HepG2 (cell line): ENCODE results near the gene CYP17A1. TPM values are rescaled to one million over a fixed set of nuclear protein-coding genes. Genes with fewer than 3 reads are reported as not detected.

Experiments used
- BRCA1 ChIP-seq: sonication (generic); formaldehyde crosslinking; IDR thresholded peaks from 2 replicates; pipeline ENCODE4 v1.4.0; 2020; ENCODE audit warnings: missing genetic modification reagents
- CEBPG ChIP-seq: IDR thresholded peaks from 2 replicates; pipeline ENCODE4 v1.6.1; 2016
- CREB1 ChIP-seq, 2 experiments: fragments of 450-650 bp in 1 of 2; IDR thresholded peaks; 2 replicates each; pipeline ENCODE4 v1.6.1; 2016 to 2017; ENCODE audit warnings: control low read depth in 1 of 2, mild to moderate bottlenecking in 1 of 2, missing compliant biosample characterization in 1 of 2, missing genetic modification characterization in 1 of 2
- GFI1 ChIP-seq: sonication (generic); formaldehyde crosslinking; IDR thresholded peaks from 2 replicates; pipeline ENCODE4 v1.5.0; 2020; ENCODE audit warnings: missing genetic modification reagents, mild to moderate bottlenecking, borderline replicate concordance
- MBNL3 ChIP-seq: fragments of 250-450 bp; sonication (Bioruptor Pico); conservative IDR thresholded peaks from 2 replicates; pipeline ENCODE4 v1.8.0; 2022; ENCODE audit warnings: mild to moderate bottlenecking, inconsistent platforms
- NFRKB ChIP-seq: fragments of 450-650 bp; IDR thresholded peaks from 2 replicates; pipeline ENCODE4 v1.6.1; 2017
- NR3C1 ChIP-seq: sonication (generic); formaldehyde crosslinking; IDR thresholded peaks from 2 replicates; pipeline ENCODE4 v1.4.0; 2020; ENCODE audit warnings: missing genetic modification reagents
- SIN3B ChIP-seq: fragments of 150-350 bp; IDR thresholded peaks from 2 replicates; pipeline ENCODE4 v1.6.1; 2014; ENCODE audit warnings: low read length
- ZBTB3 ChIP-seq: sonication (generic); formaldehyde crosslinking; IDR thresholded peaks from 2 replicates; pipeline ENCODE4 v1.4.0; 2020; ENCODE audit warnings: low read depth, mild to moderate bottlenecking, moderate library complexity, missing genetic modification reagents, borderline replicate concordance
- ZFP1 ChIP-seq: IDR thresholded peaks from 2 replicates; pipeline ENCODE4 v1.6.1; 2016
- ZNF260 ChIP-seq: sonication (generic); formaldehyde crosslinking; IDR thresholded peaks from 2 replicates; pipeline ENCODE4 v1.4.0; 2020; ENCODE audit warnings: missing genetic modification reagents, low read depth, mild to moderate bottlenecking, borderline replicate concordance
- ZNF263 ChIP-seq: sonication (generic); formaldehyde crosslinking; IDR thresholded peaks from 2 replicates; pipeline ENCODE4 v1.4.0; 2020; ENCODE audit warnings: missing genetic modification reagents
- ZNF468 ChIP-seq: sonication (generic); formaldehyde crosslinking; IDR thresholded peaks from 2 replicates; pipeline ENCODE4 v1.8.0; 2022; ENCODE audit warnings: mild to moderate bottlenecking, moderate library complexity, missing genetic modification reagents
- ZNF556 ChIP-seq: sonication (generic); formaldehyde crosslinking; IDR thresholded peaks from 2 replicates; pipeline ENCODE4 v1.4.0; 2020; ENCODE audit warnings: mild to moderate bottlenecking, missing genetic modification reagents, borderline replicate concordance
- ZNF619 ChIP-seq: sonication (generic); formaldehyde crosslinking; IDR thresholded peaks from 2 replicates; pipeline ENCODE4 v1.4.0; 2020; ENCODE audit warnings: mild to moderate bottlenecking, missing genetic modification reagents
- ZNF878 ChIP-seq: sonication (generic); formaldehyde crosslinking; IDR thresholded peaks from 2 replicates; pipeline ENCODE4 v1.8.1; 2023; ENCODE audit warnings: mild to moderate bottlenecking, missing genetic modification reagents, moderate library complexity
- ZSCAN30 ChIP-seq: sonication (generic); formaldehyde crosslinking; IDR thresholded peaks from 2 replicates; pipeline ENCODE4 v1.5.0; 2020; ENCODE audit warnings: mild to moderate bottlenecking, missing genetic modification reagents
- polyA plus RNA-seq, 8 experiments: library from polyadenylated mRNA; depleted of rRNA in 3 of 8; stranded (reverse) in 7 of 8; unstranded in 1 of 8; fragments of >200 nt; fragmentation: Illumina TruSeq in 4 of 8; extraction: Trizol in 4 of 8; gene quantifications; 2 replicates each; pipeline versions ENCODE4 v1.2.1 to v1.2.3, GENCODE V29; 2011 to 2016; ENCODE audit warnings: low read depth in 4 of 8, missing spikeins in 1 of 8, mixed read lengths in 1 of 8; ENCODE audit not compliant: insufficient read depth in 1 of 8
- total RNA-seq, 5 experiments: library from RNA; depleted of rRNA; stranded (reverse); fragments of >200 nt; fragmentation: Illumina TruSeq; extraction: Trizol; gene quantifications; 2 replicates each; pipeline ENCODE4 v1.2.3, GENCODE V29; 2016; ENCODE audit warnings: low read depth in 1 of 5
- TF ChIP-seq, protein P1 (sequence below): sonication (generic); formaldehyde crosslinking; IDR thresholded peaks from 2 replicates; pipeline ENCODE4 v1.5.0; 2020; ENCODE audit warnings: mild to moderate bottlenecking, missing genetic modification reagents, moderate library complexity
- TF ChIP-seq, protein P2 (sequence below): sonication (generic); formaldehyde crosslinking; IDR thresholded peaks from 2 replicates; pipeline ENCODE4 v1.4.0; 2020; ENCODE audit warnings: missing genetic modification reagents
- TF ChIP-seq, protein P3 (sequence below): sonication (generic); formaldehyde crosslinking; IDR thresholded peaks from 2 replicates; pipeline ENCODE4 v1.4.0; 2020; ENCODE audit warnings: missing genetic modification reagents
- TF ChIP-seq, protein P4 (sequence below): fragments of 450-650 bp; IDR thresholded peaks from 2 replicates; pipeline ENCODE4 v1.6.1; 2017; ENCODE audit warnings: mild to moderate bottlenecking
- TF ChIP-seq, protein P5 (sequence below): sonication (generic); formaldehyde crosslinking; IDR thresholded peaks from 2 replicates; pipeline ENCODE4 v1.5.0; 2020; ENCODE audit warnings: missing genetic modification reagents, mild to moderate bottlenecking, borderline replicate concordance

The CYP17A1 gene
- total and polyA plus RNA-seq, 2 of the 13 experiments (the other 11 are each of a cell fraction or from before 2014, with no cell fraction given), result 0.13 to 1.1 TPM

DNA sequence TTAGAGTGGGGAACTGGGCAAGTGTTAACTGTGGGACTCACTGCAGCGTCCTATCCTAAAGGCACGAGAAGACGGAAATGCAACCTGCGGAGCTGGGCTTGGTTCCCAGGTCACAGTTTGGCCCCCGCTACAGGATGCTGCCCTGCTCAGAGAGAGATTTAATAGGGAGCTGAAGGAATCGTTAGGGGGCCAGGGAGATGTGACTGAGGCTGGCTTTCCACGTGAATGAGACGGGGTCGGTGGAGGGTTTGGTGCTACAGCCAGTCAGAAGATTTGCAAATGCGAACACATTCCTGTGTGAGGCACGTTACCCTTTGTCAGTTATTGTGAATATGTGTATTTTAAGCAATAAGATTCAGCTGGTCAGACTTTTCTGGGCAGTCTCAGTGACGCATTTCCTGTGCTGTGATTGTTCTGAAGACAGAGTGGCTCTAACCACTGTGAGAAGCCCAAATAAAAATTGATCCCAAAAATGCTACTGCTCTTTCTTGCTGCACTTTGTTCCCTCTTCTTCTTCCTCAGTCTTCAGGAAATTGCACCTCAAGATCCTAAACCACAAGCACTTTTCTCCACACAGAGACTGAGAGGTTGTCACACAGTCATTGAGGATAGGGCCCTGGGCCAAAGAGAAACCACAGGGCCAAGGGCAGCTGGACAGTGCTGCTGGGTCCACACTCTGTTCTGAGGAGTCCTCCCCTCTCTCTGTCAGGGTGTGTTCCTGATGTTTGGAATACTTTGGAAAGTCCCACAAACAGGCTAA is 21.2 kb downstream of the CYP17A1 start (continued):
- TF ChIP-seq ZNF556 (CRISPR knock-in tag) (0 out of 2 replicates have a peak, but pooled peaks have one; percentile 22), CREB1 (IDR thresholded peaks at IDR 0.05) (no peak), CREB1 (CRISPR knock-in tag; IDR thresholded peaks at IDR 0.05) (0 out of 2 replicates have a peak, but pooled peaks have one; percentile 24), ZNF878 (no peak), SIN3B (no peak), GFI1 (CRISPR knock-in tag) (no peak), MBNL3 (CRISPR knock-in tag) (no peak), NR3C1 (no peak), ZFP1 (CRISPR knock-in tag) (no peak), BRCA1 (CRISPR knock-in tag) (no peak), ZNF263 (CRISPR knock-in tag) (peak; percentile 88), ZSCAN30 (CRISPR knock-in tag) (no peak), NFRKB (no peak), ZBTB3 (CRISPR knock-in tag) (no peak), ZNF468 (CRISPR knock-in tag) (no peak), ZNF260 (no peak), ZNF619 (CRISPR knock-in tag) (0 out of 2 replicates have a peak, but pooled peaks have one; percentile 13), CEBPG (CRISPR knock-in tag) (no peak)
- TF ChIP-seq, protein P1, sequence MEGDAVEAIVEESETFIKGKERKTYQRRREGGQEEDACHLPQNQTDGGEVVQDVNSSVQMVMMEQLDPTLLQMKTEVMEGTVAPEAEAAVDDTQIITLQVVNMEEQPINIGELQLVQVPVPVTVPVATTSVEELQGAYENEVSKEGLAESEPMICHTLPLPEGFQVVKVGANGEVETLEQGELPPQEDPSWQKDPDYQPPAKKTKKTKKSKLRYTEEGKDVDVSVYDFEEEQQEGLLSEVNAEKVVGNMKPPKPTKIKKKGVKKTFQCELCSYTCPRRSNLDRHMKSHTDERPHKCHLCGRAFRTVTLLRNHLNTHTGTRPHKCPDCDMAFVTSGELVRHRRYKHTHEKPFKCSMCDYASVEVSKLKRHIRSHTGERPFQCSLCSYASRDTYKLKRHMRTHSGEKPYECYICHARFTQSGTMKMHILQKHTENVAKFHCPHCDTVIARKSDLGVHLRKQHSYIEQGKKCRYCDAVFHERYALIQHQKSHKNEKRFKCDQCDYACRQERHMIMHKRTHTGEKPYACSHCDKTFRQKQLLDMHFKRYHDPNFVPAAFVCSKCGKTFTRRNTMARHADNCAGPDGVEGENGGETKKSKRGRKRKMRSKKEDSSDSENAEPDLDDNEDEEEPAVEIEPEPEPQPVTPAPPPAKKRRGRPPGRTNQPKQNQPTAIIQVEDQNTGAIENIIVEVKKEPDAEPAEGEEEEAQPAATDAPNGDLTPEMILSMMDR (CRISPR knock-in tag), result no peak
- TF ChIP-seq, protein P2, sequence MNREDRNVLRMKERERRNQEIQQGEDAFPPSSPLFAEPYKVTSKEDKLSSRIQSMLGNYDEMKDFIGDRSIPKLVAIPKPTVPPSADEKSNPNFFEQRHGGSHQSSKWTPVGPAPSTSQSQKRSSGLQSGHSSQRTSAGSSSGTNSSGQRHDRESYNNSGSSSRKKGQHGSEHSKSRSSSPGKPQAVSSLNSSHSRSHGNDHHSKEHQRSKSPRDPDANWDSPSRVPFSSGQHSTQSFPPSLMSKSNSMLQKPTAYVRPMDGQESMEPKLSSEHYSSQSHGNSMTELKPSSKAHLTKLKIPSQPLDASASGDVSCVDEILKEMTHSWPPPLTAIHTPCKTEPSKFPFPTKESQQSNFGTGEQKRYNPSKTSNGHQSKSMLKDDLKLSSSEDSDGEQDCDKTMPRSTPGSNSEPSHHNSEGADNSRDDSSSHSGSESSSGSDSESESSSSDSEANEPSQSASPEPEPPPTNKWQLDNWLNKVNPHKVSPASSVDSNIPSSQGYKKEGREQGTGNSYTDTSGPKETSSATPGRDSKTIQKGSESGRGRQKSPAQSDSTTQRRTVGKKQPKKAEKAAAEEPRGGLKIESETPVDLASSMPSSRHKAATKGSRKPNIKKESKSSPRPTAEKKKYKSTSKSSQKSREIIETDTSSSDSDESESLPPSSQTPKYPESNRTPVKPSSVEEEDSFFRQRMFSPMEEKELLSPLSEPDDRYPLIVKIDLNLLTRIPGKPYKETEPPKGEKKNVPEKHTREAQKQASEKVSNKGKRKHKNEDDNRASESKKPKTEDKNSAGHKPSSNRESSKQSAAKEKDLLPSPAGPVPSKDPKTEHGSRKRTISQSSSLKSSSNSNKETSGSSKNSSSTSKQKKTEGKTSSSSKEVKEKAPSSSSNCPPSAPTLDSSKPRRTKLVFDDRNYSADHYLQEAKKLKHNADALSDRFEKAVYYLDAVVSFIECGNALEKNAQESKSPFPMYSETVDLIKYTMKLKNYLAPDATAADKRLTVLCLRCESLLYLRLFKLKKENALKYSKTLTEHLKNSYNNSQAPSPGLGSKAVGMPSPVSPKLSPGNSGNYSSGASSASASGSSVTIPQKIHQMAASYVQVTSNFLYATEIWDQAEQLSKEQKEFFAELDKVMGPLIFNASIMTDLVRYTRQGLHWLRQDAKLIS (CRISPR knock-in tag), result no peak
- TF ChIP-seq, protein P3, sequence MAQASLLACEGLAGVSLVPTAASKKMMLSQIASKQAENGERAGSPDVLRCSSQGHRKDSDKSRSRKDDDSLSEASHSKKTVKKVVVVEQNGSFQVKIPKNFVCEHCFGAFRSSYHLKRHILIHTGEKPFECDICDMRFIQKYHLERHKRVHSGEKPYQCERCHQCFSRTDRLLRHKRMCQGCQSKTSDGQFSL (CRISPR knock-in tag), result no peak
- TF ChIP-seq, protein P4, sequence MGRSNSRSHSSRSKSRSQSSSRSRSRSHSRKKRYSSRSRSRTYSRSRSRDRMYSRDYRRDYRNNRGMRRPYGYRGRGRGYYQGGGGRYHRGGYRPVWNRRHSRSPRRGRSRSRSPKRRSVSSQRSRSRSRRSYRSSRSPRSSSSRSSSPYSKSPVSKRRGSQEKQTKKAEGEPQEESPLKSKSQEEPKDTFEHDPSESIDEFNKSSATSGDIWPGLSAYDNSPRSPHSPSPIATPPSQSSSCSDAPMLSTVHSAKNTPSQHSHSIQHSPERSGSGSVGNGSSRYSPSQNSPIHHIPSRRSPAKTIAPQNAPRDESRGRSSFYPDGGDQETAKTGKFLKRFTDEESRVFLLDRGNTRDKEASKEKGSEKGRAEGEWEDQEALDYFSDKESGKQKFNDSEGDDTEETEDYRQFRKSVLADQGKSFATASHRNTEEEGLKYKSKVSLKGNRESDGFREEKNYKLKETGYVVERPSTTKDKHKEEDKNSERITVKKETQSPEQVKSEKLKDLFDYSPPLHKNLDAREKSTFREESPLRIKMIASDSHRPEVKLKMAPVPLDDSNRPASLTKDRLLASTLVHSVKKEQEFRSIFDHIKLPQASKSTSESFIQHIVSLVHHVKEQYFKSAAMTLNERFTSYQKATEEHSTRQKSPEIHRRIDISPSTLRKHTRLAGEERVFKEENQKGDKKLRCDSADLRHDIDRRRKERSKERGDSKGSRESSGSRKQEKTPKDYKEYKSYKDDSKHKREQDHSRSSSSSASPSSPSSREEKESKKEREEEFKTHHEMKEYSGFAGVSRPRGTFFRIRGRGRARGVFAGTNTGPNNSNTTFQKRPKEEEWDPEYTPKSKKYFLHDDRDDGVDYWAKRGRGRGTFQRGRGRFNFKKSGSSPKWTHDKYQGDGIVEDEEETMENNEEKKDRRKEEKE, result no peak
- TF ChIP-seq, protein P5, sequence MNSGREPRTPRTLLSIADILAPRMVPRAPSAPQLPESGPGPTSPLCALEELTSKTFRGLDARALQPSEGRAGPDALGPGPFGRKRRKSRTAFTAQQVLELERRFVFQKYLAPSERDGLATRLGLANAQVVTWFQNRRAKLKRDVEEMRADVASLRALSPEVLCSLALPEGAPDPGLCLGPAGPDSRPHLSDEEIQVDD, result no peak
